SU-DHL-6 (cell line): ENCODE data around the gene PEX5.

Experiments
- CTCF ChIP-seq: fragments of 200-600 bp; sonication (generic); IDR thresholded peaks from one replicate; pipeline ENCODE4 v1.5.1; 2017; ENCODE audit warnings: antibody characterized with exemption, mild to moderate bottlenecking, low read length, moderate library complexity; ENCODE audit not compliant: insufficient read depth, poor library complexity, severe bottlenecking
- EZH2phosphoT487 ChIP-seq: fragments of 200-600 bp; sonication (generic), shearing (Covaris generic); conservative IDR thresholded peaks from 2 replicates; pipeline ENCODE4 v1.6.1; 2018; ENCODE audit warnings: mild to moderate bottlenecking, antibody characterized with exemption, low read length, moderate library complexity, mixed read lengths

GRCh38 chr12:7150841-7151240, 38.6 kb upstream of the PEX5 start:
- TF ChIP-seq CTCF (no peak), EZH2phosphoT487 (no peak)
